CD4-positive, alpha-beta T cell treated with Interleukin-6 at 100 ng/mL for 8 hours (primary cell): ENCODE measurements around the gene ELMO1.

Experiments
- DNase-seq: peaks from one replicate; pipeline ENCODE4 v3.0.0-alpha.2; 2020; ENCODE audit warnings: mixed read lengths, low spot score

The ELMO1 gene

GRCh38 chr7:36910401-36910800 is 538.3 kb downstream of the ELMO1 start:
- DNase-seq, result no peak

- DNase-seq, result no peak
Observed at GRCh38 chr7:36906956-36907635, 541.6 kb downstream of the ELMO1 start.

- no peak for DNase-seq
Observed at GRCh38 chr7:36906448-36906847, 542.2 kb downstream of the ELMO1 start.

- DNase-seq, result no peak
Observed at GRCh38 chr7:36905841-36906240, 542.8 kb downstream of the ELMO1 start.

GRCh38 chr7:36904802-36905201 is 543.9 kb downstream of the ELMO1 start:
- no peak for DNase-seq

- DNase-seq, result no peak
Observed at GRCh38 chr7:36904101-36904500, 544.6 kb downstream of the ELMO1 start.

GRCh38 chr7:36900988-36901710 is 547.5 kb downstream of the ELMO1 start:
- DNase-seq, result no peak

GRCh38 chr7:36898186-36898585 is 550.5 kb downstream of the ELMO1 start:
- no peak for DNase-seq

- DNase-seq, result no peak
Observed at GRCh38 chr7:36896956-36897590, 551.6 kb downstream of the ELMO1 start.

- no peak for DNase-seq
Observed at GRCh38 chr7:36896418-36896817, 552.2 kb downstream of the ELMO1 start.

GRCh38 chr7:36895192-36895591 is 553.5 kb downstream of the ELMO1 start:
- DNase-seq, result no peak

GRCh38 chr7:36894190-36894589 is 554.5 kb downstream of the ELMO1 start:
- no peak for DNase-seq

- no peak for DNase-seq
Observed at GRCh38 chr7:36889182-36889581, 559.5 kb downstream of the ELMO1 start.

GRCh38 chr7:36887969-36888368 is 560.7 kb downstream of the ELMO1 start:
- no peak for DNase-seq

GRCh38 chr7:36887233-36887632 is 561.4 kb downstream of the ELMO1 start:
- no peak for DNase-seq

- DNase-seq, result no peak
Observed at GRCh38 chr7:36884910-36885309, 563.8 kb downstream of the ELMO1 start.

- no peak for DNase-seq
Observed at GRCh38 chr7:36884351-36884750, 564.3 kb downstream of the ELMO1 start.

- no peak for DNase-seq
Observed at GRCh38 chr7:36881233-36881874, 567.3 kb downstream of the ELMO1 start.

- no peak for DNase-seq
Observed at GRCh38 chr7:36880108-36880507, 568.6 kb downstream of the ELMO1 start.

GRCh38 chr7:36879021-36879420 is 569.6 kb downstream of the ELMO1 start:
- no peak for DNase-seq

GRCh38 chr7:36878288-36878687 is 570.4 kb downstream of the ELMO1 start:
- no peak for DNase-seq

- no peak for DNase-seq
Observed at GRCh38 chr7:36875794-36876193, 572.9 kb downstream of the ELMO1 start.

GRCh38 chr7:36874041-36874440 is 574.6 kb downstream of the ELMO1 start:
- DNase-seq, result no peak
